ENCODE results near the gene TNFRSF19. TPM values are rescaled to one million over a fixed set of nuclear protein-coding genes. Genes with fewer than 3 reads are reported as not detected.
A peak's percentile ranks its signal among the peaks of the same experiment; 100 is the strongest.

TNFRSF19 gene
- total and polyA plus RNA-seq, 2 of the 4 experiments (the other 2 are of a cell fraction) = 18.6 to 26.3 TPM

DNA sequence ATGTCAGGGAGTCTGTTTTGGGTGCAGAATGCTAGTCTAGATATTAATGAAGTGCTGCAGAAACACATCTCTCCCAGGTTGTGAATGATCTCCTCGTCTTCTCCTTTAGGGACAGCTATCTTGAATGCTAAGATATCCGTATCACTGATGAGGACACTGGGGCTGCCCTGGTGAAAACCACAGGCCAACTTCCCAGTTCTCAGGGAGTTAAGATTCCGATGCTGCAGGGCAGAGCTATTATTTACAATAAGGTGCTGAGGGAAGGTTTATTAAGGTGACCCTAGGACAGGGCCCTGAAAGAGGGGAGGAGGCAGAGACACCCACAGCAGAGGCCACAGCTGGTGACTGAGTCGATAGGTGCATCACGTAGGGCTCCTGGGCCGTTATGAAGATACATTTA lies 66.1 kb downstream of the TNFRSF19 start:
- Histone ChIP-seq H3K9ac (ENCODE audit: low read depth, low read length) (no peak overlapping the region), H2AK9ac (replicated peaks; ENCODE audit: low read depth, low read length, poor library complexity) (no peak overlapping the region), H4K5ac (ENCODE audit: low read depth, low read length) (no peak overlapping the region), H3K56ac (ENCODE audit: extremely low read depth, insufficient read depth, low read length) (no peak overlapping the region), H3K14ac (replicated peaks; ENCODE audit: low read depth, low read length) (no peak overlapping the region), H2BK120ac (ENCODE audit: low read depth, low read length) (no peak overlapping the region), H4K91ac (ENCODE audit: insufficient read depth, low read depth, low read length) (no peak overlapping the region), H4K8ac (ENCODE audit: low read depth in 2 of 2, low read length in 2 of 2) (peak overlapping the region in 1 of 2 experiments; percentile 10; a peak in 1 of 4 replicates), H3K9me1 (ENCODE audit: insufficient read depth, low read length) (peaks cover 14% of the 10 kb centered on the region), H3K27ac (ENCODE audit: insufficient read depth, low read length) (no peak overlapping the region), H3K4me3 (ENCODE audit: insufficient read depth, low read depth, low read length) (no peak overlapping the region), H3K18ac (ENCODE audit: low read depth, low read length) (no peak overlapping the region), H3K36me3 (ENCODE audit: control insufficient read depth, insufficient read depth, low read length) (peaks cover 38% of the 10 kb centered on the region), H2BK20ac (ENCODE audit: low read depth, low read length) (no peak overlapping the region), H3K79me1 (ENCODE audit: low read depth in 1 of 2, low read length in 2 of 2) (peaks cover 4 to 14% of the 10 kb centered on the region in 2 experiments), H2AFZ (replicated peaks; ENCODE audit: low read length, poor library complexity) (no peak overlapping the region), H2AK5ac (ENCODE audit: low read depth, low read length) (peak overlapping the region; percentile 17; the same call in 1 of the 2 replicates), H2BK5ac (ENCODE audit: low read depth, low read length, poor library complexity, severe bottlenecking) (no peak overlapping the region), H3K4ac (ENCODE audit: low read depth, low read length) (no peak overlapping the region), H3K23ac (ENCODE audit: low read depth, low read length) (0 out of 2 replicates have a peak overlapping the region, but pooled peaks have one; percentile 29), H3K4me2 (ENCODE audit: low read depth, low read length) (no peak overlapping the region), H2BK15ac (ENCODE audit: low read depth, low read length) (no peak overlapping the region), H3K27me3 (ENCODE audit: control insufficient read depth, insufficient read depth, low read length) (no peaks in the 10 kb centered on the region), H4K20me1 (ENCODE audit: insufficient read depth, low read length) (no peaks in the 10 kb centered on the region), H3K9me3 (ENCODE audit: control insufficient read depth, insufficient read depth, low read length) (no peaks in the 10 kb centered on the region), H3K4me1 (ENCODE audit: control insufficient read depth, insufficient read depth, low read length) (peaks cover 4% of the 10 kb centered on the region; the same call in 1 of the 2 replicates)
- POLR2A ChIA-PET (ENCODE audit: unreplicated experiment) = no interaction called here
- BruUV-seq (replicated peaks) = no TSS peak
- intact Hi-C loops (cut with micrococcal nuclease) (no loop called here), dilution Hi-C loops (cut with HindIII; ENCODE audit: low sequenced_read_pairs, unreplicated experiment) (no loop called here), in situ Hi-C loops (cut with MboI; ENCODE audit: low sequenced_read_pairs) (no loop called here)
- CTCF ChIA-PET = no interaction called here
- DNase-seq = no peak
- no peak for ATAC-seq (ENCODE audit: low read depth)
- TF ChIP-seq, protein P1, sequence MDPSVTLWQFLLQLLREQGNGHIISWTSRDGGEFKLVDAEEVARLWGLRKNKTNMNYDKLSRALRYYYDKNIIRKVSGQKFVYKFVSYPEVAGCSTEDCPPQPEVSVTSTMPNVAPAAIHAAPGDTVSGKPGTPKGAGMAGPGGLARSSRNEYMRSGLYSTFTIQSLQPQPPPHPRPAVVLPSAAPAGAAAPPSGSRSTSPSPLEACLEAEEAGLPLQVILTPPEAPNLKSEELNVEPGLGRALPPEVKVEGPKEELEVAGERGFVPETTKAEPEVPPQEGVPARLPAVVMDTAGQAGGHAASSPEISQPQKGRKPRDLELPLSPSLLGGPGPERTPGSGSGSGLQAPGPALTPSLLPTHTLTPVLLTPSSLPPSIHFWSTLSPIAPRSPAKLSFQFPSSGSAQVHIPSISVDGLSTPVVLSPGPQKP (IDR thresholded peaks at IDR 0.05; ENCODE audit: borderline replicate concordance, low read depth, low read length) = no peak
- no peak for TF ChIP-seq CHD1 (IDR thresholded peaks at IDR 0.05; ENCODE audit: low read depth, low read length)
- no peak for TF ChIP-seq POLR2A (IDR thresholded peaks at IDR 0.05; ENCODE audit: low read depth, low read length)
- no peak for TF ChIP-seq SMC3 (IDR thresholded peaks at IDR 0.05; ENCODE audit: low read depth, low read length)
- no peak for TF ChIP-seq RCOR1 (IDR thresholded peaks at IDR 0.05; ENCODE audit: insufficient replicate concordance, low read length)
- TF ChIP-seq, protein P2, sequence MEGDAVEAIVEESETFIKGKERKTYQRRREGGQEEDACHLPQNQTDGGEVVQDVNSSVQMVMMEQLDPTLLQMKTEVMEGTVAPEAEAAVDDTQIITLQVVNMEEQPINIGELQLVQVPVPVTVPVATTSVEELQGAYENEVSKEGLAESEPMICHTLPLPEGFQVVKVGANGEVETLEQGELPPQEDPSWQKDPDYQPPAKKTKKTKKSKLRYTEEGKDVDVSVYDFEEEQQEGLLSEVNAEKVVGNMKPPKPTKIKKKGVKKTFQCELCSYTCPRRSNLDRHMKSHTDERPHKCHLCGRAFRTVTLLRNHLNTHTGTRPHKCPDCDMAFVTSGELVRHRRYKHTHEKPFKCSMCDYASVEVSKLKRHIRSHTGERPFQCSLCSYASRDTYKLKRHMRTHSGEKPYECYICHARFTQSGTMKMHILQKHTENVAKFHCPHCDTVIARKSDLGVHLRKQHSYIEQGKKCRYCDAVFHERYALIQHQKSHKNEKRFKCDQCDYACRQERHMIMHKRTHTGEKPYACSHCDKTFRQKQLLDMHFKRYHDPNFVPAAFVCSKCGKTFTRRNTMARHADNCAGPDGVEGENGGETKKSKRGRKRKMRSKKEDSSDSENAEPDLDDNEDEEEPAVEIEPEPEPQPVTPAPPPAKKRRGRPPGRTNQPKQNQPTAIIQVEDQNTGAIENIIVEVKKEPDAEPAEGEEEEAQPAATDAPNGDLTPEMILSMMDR (conservative IDR thresholded peaks at IDR 0.05; ENCODE audit: low read depth, low read length) = no peak
- TF ChIP-seq RAD21 (IDR thresholded peaks at IDR 0.05; ENCODE audit: low read length) = no peak
- TF ChIP-seq NFE2L2 (IDR thresholded peaks at IDR 0.05; ENCODE audit: low read depth, low read length) = no peak
- no peak for TF ChIP-seq MAZ (IDR thresholded peaks at IDR 0.05; ENCODE audit: borderline replicate concordance, low read depth, low read length)
- TF ChIP-seq MXI1 (IDR thresholded peaks at IDR 0.05; ENCODE audit: borderline replicate concordance, low read depth, low read length) = no peak
- TF ChIP-seq CEBPB (IDR thresholded peaks at IDR 0.05; ENCODE audit: low read depth, low read length) = no peak
- no peak for TF ChIP-seq FOS (IDR thresholded peaks at IDR 0.05; ENCODE audit: low read depth, low read length)
- no peak for TF ChIP-seq RFX5 (IDR thresholded peaks at IDR 0.05; ENCODE audit: low read depth, low read length)
- TF ChIP-seq USF2 (IDR thresholded peaks at IDR 0.05; ENCODE audit: low read depth, low read length) = no peak
- WGBS, 2 experiments (ENCODE audit: extremely low coverage in 2 of 2, insufficient read length in 1 of 2) = 73% methylated on average over 4 of the region's 6 CpGs; no CpG with 5 or more reads in 1 of the 2 experiments

All from IMR-90 (cell line).